GM12891 (cell line): ENCODE results near the gene DSPP.

Experiments
- POLR2A ChIP-seq: IDR thresholded peaks from 2 replicates; pipeline ENCODE4 v1.6.1; 2011; ENCODE audit warnings: low read depth, low read length, control low read depth
- POLR2AphosphoS5 ChIP-seq: IDR thresholded peaks from 2 replicates; pipeline ENCODE4 v1.6.1; 2011; ENCODE audit warnings: low read depth, low read length, control low read depth
- TAF1 ChIP-seq: IDR thresholded peaks from 2 replicates; pipeline ENCODE4 v1.6.1; 2011; ENCODE audit warnings: low read depth, low read length, control low read depth

GRCh38 chr4:87570290-87570805 is 38.0 kb upstream of the DSPP start:
- TF ChIP-seq POLR2AphosphoS5: no peak
- TF ChIP-seq TAF1: no peak
- no peak for TF ChIP-seq POLR2A
